Keratinocyte (primary cell): ENCODE data around the gene DDAH2. TPM values are rescaled to one million over a fixed set of nuclear protein-coding genes. Genes with fewer than 3 reads are reported as not detected.

Source experiments
- DNase-seq: peaks from one replicate; pipeline ENCODE4 v3.0.0-alpha.2; 2011; ENCODE audit warnings: low read depth, missing footprints, low spot score
- FAIRE-seq: peaks from 2 replicates; lab custom pipeline; 2011; peaks lifted over from hg19 to GRCh38; lab: Jason Lieb, UNC
- H2AFZ ChIP-seq: 2 replicates; pipeline ENCODE4 v1.6.0; 2012; ENCODE audit warnings: low read length, control low read depth, inconsistent platforms; ENCODE audit not compliant: control insufficient read depth
- H3K27ac ChIP-seq: 2 replicates; pipeline ENCODE4 v1.5.1; 2011; ENCODE audit warnings: low read length; ENCODE audit not compliant: control insufficient read depth, insufficient read depth
- H3K27me3 ChIP-seq: 3 replicates; pipeline ENCODE4 v1.6.0; 2011; ENCODE audit warnings: low read length; ENCODE audit not compliant: control insufficient read depth, insufficient read depth; ENCODE audit errors: extremely low read depth
- H3K36me3 ChIP-seq, 2 experiments: 2 replicates in 1 of 2; 3 replicates in 1 of 2; pipeline ENCODE4 v1.5.1; 2011; ENCODE audit warnings: low read length in 2 of 2, mild to moderate bottlenecking in 1 of 2; ENCODE audit not compliant: control insufficient read depth in 2 of 2, insufficient read depth in 2 of 2; ENCODE audit errors: extremely low read depth in 1 of 2
- H3K4me1 ChIP-seq: 3 replicates; pipeline ENCODE4 v1.5.1; 2011; ENCODE audit warnings: low read length; ENCODE audit not compliant: control insufficient read depth, insufficient read depth; ENCODE audit errors: extremely low read depth
- H3K4me2 ChIP-seq: 3 replicates; pipeline ENCODE4 v1.6.0; 2011; ENCODE audit warnings: low read depth, low read length; ENCODE audit not compliant: control insufficient read depth, insufficient read depth; ENCODE audit errors: extremely low read depth
- H3K4me3 ChIP-seq, 3 experiments: fragments of 200-600 bp in 1 of 3; sonication (generic) in 1 of 3; 2 replicates in 2 of 3; 3 replicates in 1 of 3; pipeline ENCODE4 v1.5.1; 2011 to 2016; ENCODE audit warnings: low read length in 3 of 3, mild to moderate bottlenecking in 3 of 3, control low read depth in 2 of 3, inconsistent platforms in 1 of 3, low read depth in 1 of 3, mixed read lengths in 1 of 3, mixed run types in 1 of 3, moderate library complexity in 1 of 3; ENCODE audit not compliant: control insufficient read depth in 2 of 3, insufficient read depth in 2 of 3; ENCODE audit errors: extremely low read depth in 1 of 3
- H3K79me2 ChIP-seq: 2 replicates; pipeline ENCODE4 v1.6.0; 2012; ENCODE audit warnings: low read length; ENCODE audit not compliant: control insufficient read depth, insufficient read depth
- H3K9ac ChIP-seq: 3 replicates; pipeline ENCODE4 v1.6.0; 2011; ENCODE audit warnings: low read length; ENCODE audit not compliant: control insufficient read depth, insufficient read depth; ENCODE audit errors: extremely low read depth
- H3K9me1 ChIP-seq: 3 replicates; pipeline ENCODE4 v1.6.0; 2011; ENCODE audit warnings: low read length; ENCODE audit not compliant: control insufficient read depth, insufficient read depth; ENCODE audit errors: extremely low read depth
- H3K9me3 ChIP-seq: 2 replicates; pipeline ENCODE4 v1.5.1; 2012; ENCODE audit warnings: low read depth, low read length; ENCODE audit not compliant: control insufficient read depth
- H4K20me1 ChIP-seq: 3 replicates; pipeline ENCODE4 v1.6.0; 2011; ENCODE audit warnings: low read length; ENCODE audit not compliant: control insufficient read depth, insufficient read depth; ENCODE audit errors: extremely low read depth
- CTCF ChIP-seq, 3 experiments: IDR thresholded peaks in 1 of 3; conservative IDR thresholded peaks in 1 of 3; optimal IDR thresholded peaks in 1 of 3; 2 replicates in 2 of 3; 3 replicates in 1 of 3; pipeline versions ENCODE3 to v1.5.1; 2011; ENCODE audit warnings: low read length in 3 of 3, mild to moderate bottlenecking in 3 of 3, moderate library complexity in 2 of 3, control low read depth in 1 of 3, inconsistent platforms in 1 of 3; ENCODE audit not compliant: insufficient read depth in 2 of 3; ENCODE audit errors: extremely low read depth in 1 of 3
- EZH2 ChIP-seq: IDR thresholded peaks from one replicate; pipeline ENCODE4 v1.6.1; 2012; ENCODE audit warnings: inconsistent platforms, mild to moderate bottlenecking, low read length, moderate library complexity
- dilution Hi-C: fragments of 300-500 bp; cut with MboI; formaldehyde crosslinking; loops from one replicate; pipeline ENCODE4 v1.7.0; 2020; ENCODE audit warnings: low sequenced_read_pairs; ENCODE audit not compliant: extremely low pct_ligation_motif_present
- polyA plus RNA-seq, 5 experiments: library from polyadenylated mRNA; depleted of rRNA in 3 of 5; stranded (reverse) in 3 of 5; stranded (forward) in 1 of 5; unstranded in 1 of 5; fragments of >200 nt; gene quantifications; 1 replicate in 1 of 5; 2 replicates in 3 of 5; 3 replicates in 1 of 5; pipeline versions ENCODE4 v1.2.1 to v1.2.3, GENCODE V29; 2011 to 2012; ENCODE audit warnings: missing spikeins in 2 of 5, low read depth in 1 of 5, low replicate concordance in 1 of 5

DDAH2 gene
- polyA plus RNA-seq, 1 donor (not counting 4 experiments of a cell fraction or from before 2014, with no cell fraction given): 3.0 TPM

GRCh38 chr6:31702819-31703716 lies 26.0 kb downstream of the DDAH2 start, which contains the start of gene ABHD16A:
TSS of gene ABHD16A (minus strand) at chr6:31703324. CDS start at chr6:31703281, 43 bp downstream.
- DNase-seq: peak; percentile 82
- dilution Hi-C loops: no loop called here
- H3K27me3 ChIP-seq: no peaks in the 10 kb centered on the region
- peak within 1 kb of the TSS; percentile 87 for H3K27ac ChIP-seq
- FAIRE-seq: peak; percentile 80
- no peaks in the 10 kb centered on the region for H4K20me1 ChIP-seq
- H3K79me2 ChIP-seq: peaks cover 19% of the 10 kb centered on the region
- no peaks in the 10 kb centered on the region for H3K9me1 ChIP-seq
- peak within 1 kb of the TSS; percentile 98 for H3K4me2 ChIP-seq
- H3K36me3 ChIP-seq: no peaks in the 10 kb centered on the region
- H3K9me3 ChIP-seq: no peaks in the 10 kb centered on the region
- H3K4me1 ChIP-seq: peaks cover 9% of the 10 kb centered on the region
- H3K9ac ChIP-seq: peak within 1 kb of the TSS; percentile 89
- H2AFZ ChIP-seq: peak within 1 kb of the TSS; percentile 86
- TF ChIP-seq EZH2 (no peak), CTCF (optimal IDR thresholded peaks at IDR 0.05 in 1 of 3, IDR thresholded peaks at IDR 0.05 in 1 of 3, conservative IDR thresholded peaks at IDR 0.05 in 1 of 3; ENCODE audit: extremely low read depth in 1 of 3, insufficient read depth in 2 of 3, low read length in 3 of 3) (peak in 1 of 3 experiments; percentile 14)
- peak within 1 kb of the TSS; percentile 73 to 87 (median 86) for H3K4me3 ChIP-seq

- peak overlapping the region; percentile 89 for H3K9ac ChIP-seq
- H3K9me3 ChIP-seq: no peaks in the 10 kb centered on the region
- peaks cover 19% of the 10 kb centered on the region for H3K79me2 ChIP-seq
- dilution Hi-C loops: no loop called here
- no peak for FAIRE-seq
- peak overlapping the region; percentile 87 for H3K27ac ChIP-seq
- H3K36me3 ChIP-seq: no peaks in the 10 kb centered on the region
- H3K4me2 ChIP-seq: peak overlapping the region; percentile 98
- TF ChIP-seq EZH2 (no peak), CTCF (optimal IDR thresholded peaks at IDR 0.05 in 1 of 3, IDR thresholded peaks at IDR 0.05 in 1 of 3, conservative IDR thresholded peaks at IDR 0.05 in 1 of 3; ENCODE audit: extremely low read depth in 1 of 3, insufficient read depth in 2 of 3, low read length in 3 of 3) (no peak)
- no peaks in the 10 kb centered on the region for H4K20me1 ChIP-seq
- no peaks in the 10 kb centered on the region for H3K9me1 ChIP-seq
- peaks cover 9% of the 10 kb centered on the region for H3K4me1 ChIP-seq
- no peak for DNase-seq
- no peaks in the 10 kb centered on the region for H3K27me3 ChIP-seq
- H3K4me3 ChIP-seq: peak overlapping the region; percentile 73 to 87 (median 86)
- peak overlapping the region; percentile 86 for H2AFZ ChIP-seq
These were observed 26.7 kb downstream of the DDAH2 start for GRCh38 chr6:31702405-31702818.
